Gastroesophageal sphincter (tissue), 3 donors: ENCODE data around the gene P2RY14.

ENCODE experiments used
- CTCF ChIP-seq, 4 experiments: fragments of 200-600 bp in 2 of 4; fragments of 450-650 bp in 2 of 4; sonication (generic) in 1 of 4; IDR thresholded peaks; one replicate each; pipeline ENCODE4 v1.5.1; 2017 to 2019; ENCODE audit warnings: antibody characterized with exemption in 4 of 4, mild to moderate bottlenecking in 2 of 4, moderate library complexity in 2 of 4
- EP300 ChIP-seq: sonication (generic); formaldehyde crosslinking; IDR thresholded peaks from one replicate; pipeline ENCODE4 v1.6.1; 2017; ENCODE audit warnings: antibody characterized with exemption, mild to moderate bottlenecking

GRCh38 chr3:151269631-151270030, 8.7 kb downstream of the P2RY14 start:
- TF ChIP-seq CTCF (IDR thresholded peaks at IDR 0.05) = no peak
- TF ChIP-seq EP300 = no peak
